ACHN (cell line): ENCODE measurements around the gene OPTC.
"Not testable (repeated sequence)": the region's sequence is repeated elsewhere in the genome, so short reads cannot be mapped to it uniquely, and the experiment has no call there.

Experiments used
- DNase-seq: peaks from one replicate; pipeline ENCODE4 v3.0.0-alpha.2; 2015
- in situ Hi-C: cut with HindIII; loops from 2 replicates; pipeline ENCODE4 v1.10.0; 2017; ENCODE audit warnings: low sequenced_read_pairs, low pct_ligation_motif_present, low pct_unique_long_range_greater_than_20kb

The OPTC gene

DNA sequence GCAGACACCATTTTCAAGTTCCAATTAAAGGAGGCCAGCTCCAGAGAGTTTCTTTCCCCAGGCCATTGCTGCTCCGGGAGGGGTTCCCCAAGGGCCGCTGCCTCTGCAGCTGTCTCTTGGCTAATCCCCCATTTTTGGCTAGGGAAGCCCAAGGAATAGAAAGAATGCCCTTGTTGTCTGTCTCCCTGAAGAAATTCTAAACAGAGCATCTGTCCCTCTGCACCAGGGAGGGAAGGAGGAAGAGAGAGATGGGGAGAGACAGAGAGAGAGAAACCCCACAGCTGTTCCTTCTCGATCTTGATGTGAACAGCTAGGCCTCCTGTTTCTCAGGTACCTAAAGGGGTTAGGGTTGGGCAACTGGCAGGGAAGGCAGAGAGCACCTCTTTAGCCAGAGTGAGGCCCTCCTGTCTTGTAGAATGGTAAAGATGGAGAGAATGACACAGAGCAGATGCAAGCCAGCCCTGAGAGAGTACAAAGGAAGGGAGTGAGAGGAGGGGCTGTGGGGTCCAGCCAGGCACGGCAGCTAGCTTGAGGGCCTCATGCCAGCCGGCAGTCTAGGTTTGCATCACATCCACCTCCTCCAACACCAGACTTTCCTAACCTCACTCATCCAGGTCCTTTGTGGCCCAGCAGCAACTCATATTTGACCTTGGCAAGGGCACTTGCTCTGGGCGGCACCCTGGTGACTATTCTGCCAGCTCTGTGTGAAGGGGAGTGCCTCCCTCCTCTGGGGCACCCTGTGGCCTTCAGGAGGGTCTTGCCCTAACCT lies 13.1 kb downstream of the OPTC start:
- DNase-seq = no peak
- in situ Hi-C loops = no loop called here

DNA sequence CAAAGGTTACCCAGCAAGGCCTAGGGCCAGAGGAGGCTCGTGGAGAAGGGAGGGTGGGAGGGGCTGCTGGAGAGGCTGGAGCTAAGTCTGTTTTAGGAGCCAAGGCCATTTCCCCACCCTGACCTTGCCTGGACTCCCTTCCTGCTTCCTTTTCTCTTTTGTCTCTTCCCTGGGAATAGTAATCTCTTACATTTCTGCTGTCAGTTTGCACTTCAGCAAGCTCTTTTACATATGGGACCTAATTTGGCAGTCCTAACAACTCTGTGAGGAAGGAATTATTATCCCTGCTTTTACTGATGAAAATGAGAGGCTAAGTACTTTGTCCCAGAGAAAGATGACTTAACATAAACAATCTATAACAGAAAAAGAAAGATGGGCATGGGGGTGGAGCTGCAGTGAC lies 13.8 kb downstream of the OPTC start:
- DNase-seq = no peak
- in situ Hi-C loops = no loop called here

- DNase-seq = no peak
- in situ Hi-C loops = no loop called here
Measured at GRCh38 chr1:203508463-203509073, 14.6 kb downstream of the OPTC start.

- DNase-seq = no peak
- in situ Hi-C loops = no loop called here
Measured at GRCh38 chr1:203509135-203509534, 15.2 kb downstream of the OPTC start.

GRCh38 chr1:203511513-203511912 lies 17.6 kb downstream of the OPTC start:
- DNase-seq = no peak
- in situ Hi-C loops = no loop called here

GRCh38 chr1:203511930-203512329 lies 18.0 kb downstream of the OPTC start:
- DNase-seq = no peak
- in situ Hi-C loops = no loop called here

GRCh38 chr1:203512517-203512847 lies 18.5 kb downstream of the OPTC start:
- in situ Hi-C loops = no loop called here

DNA sequence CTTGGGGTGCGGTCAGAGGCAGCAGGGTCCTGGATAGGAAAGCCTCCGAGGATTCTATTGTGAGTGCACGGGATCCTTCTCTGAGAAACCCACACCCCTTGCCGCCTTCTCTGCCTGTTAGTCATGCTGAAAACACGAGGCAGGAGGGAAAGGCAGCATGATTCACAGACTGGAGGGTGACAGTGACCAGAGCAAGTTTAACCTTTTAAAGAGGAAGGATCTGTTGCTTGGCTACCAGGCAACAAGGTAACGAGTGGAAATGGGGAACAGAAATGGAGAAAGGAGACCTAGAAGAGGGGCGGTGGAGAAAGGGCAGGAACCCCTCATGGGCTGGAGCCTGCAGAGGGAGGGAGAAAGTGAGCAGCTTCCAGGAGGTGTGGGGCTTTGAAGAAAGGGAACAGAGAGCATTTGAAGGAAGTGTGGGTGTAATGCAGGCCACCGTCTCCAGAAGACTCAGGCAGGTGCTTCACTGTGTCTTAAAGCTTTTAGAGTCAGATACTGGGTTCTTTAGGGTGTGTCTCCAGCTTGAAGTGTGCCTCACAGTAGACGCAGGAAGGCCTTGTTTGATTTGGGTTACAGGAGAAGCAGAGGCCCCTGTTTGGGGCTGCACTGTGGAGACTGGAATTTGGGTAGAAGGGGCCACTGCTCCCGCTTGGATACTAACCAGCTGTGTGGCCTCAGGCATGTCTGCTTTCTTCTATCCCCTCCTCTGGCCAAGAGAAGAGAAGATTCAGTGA lies 19.1 kb downstream of the OPTC start:
- in situ Hi-C loops = no loop called here

More at GRCh38 chr1:203512517-203512847, 18.5 kb downstream of the OPTC start:
- DNase-seq = no peak

DNA sequence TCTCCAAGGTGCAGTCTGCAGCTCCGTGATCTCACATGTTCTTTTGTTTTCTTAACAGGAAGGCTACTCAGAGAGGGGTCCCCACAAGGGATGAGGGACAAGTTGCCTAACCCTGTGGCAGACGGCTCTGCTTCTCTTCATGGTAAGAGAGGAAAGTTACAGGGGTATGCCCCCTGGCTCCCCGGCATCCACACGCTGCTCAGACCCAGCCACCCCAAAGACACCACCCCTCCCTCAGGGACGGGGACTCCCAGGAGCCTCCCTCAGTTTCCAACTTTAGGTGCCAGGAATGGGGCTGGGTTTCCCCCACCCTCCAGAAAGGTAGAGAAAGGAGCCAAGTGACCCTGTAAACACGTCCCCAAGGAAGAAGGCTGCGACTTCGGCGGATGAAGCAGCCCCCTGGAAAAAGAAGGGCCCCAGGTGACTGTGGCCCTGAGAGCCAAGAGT lies 19.7 kb downstream of the OPTC start:
- no peak for DNase-seq
- in situ Hi-C loops = no loop called here

More for the DNA sequence above, 19.1 kb downstream of the OPTC start:
- DNase-seq = peak; percentile 90

DNA sequence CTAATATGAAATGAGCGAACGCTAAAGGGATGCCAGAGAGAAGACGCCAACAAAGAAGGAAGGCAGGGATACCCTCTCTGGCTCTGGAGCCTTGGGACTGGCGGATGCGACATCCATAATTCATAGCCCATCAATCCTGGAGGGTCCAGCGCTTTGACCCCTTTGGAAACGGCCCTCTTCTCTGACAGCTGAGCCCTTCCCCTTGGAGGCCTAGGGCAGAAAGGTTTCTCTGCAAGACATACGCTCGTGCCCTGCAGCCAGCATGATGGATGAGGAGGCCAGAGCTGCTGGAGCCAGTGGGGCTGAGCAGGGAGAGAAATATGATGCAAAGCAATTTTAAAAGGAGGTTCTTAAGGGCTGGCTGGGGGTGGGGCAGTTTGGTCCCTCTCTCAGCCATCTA lies 22.2 kb downstream of the OPTC start:
- DNase-seq = no peak
- in situ Hi-C loops = no loop called here

DNA sequence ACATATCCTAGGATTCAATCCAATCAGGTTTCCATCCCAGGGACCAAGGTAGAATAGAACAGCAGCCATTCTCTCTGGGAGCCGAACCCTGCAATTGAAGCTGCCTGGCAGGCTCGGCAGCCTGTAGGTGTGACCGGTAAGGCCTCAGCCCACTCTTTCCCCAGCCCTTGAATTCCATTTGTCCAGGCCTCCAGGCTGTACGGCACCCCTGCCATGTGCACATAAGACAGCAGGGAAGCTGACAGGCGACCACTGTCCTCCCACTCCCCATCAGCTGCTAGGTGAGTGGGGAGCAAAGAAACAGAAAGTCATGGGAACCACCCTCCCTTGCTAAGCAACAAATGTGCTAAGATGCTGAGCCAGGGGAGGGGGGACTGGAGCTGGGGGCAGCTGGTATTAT lies 23.0 kb downstream of the OPTC start:
- in situ Hi-C loops = no loop called here
- DNase-seq = no peak

DNA sequence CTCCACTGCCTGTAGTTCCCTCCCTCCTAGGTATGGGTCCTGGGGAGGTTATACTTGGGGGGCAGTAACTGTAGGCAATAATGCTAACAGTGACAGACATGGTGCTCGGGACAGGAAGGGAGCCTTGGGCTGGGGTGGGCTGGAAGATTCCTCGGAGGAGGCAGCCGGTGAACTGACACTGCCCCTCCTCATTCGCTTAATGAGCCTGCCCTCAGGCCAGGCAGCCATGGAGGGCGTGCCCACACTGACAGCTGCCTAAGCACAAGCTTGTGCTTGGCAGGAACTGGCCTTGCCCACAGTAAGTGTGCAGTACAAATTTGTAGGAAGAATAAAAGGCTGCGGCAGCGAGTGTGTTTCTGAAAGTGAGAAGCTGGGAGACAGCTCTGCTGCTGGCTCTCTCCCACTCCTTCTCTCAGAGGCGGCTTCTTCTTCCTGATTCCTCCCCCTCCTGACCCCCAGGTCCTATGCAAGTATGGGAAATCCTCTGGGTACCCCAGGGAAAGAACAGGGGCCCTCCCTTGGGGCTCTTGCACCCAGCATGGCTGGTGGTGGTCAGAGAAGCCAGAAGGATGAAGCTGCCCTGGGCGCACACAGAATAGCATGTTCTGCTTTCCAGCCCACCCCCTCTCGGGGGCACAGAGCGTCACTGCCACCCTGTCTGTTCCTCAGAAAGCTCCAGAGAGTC lies 23.6 kb downstream of the OPTC start:
- in situ Hi-C loops = no loop called here
- DNase-seq = no peak

DNA sequence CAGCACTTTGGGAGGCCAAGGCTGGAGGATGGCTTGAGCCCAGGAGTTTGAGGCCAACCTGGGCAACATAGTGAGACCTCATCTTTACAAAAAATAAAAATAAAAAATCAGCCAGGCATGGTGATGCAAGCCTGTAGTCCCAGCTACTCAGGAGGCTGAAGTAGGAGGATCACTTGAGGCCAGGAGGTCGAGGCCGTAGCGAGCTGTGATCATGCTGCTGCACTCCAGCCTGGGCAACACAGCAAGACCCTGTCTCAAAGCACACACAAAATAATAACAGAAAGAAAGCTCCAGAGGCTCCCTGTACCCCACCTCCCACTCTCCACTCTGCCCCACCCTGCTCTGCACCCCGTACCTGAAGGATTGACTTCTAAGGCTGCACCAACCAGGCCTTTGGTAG lies 24.2 kb downstream of the OPTC start:
- DNase-seq, in situ Hi-C loops: not testable (repeated sequence)

DNA sequence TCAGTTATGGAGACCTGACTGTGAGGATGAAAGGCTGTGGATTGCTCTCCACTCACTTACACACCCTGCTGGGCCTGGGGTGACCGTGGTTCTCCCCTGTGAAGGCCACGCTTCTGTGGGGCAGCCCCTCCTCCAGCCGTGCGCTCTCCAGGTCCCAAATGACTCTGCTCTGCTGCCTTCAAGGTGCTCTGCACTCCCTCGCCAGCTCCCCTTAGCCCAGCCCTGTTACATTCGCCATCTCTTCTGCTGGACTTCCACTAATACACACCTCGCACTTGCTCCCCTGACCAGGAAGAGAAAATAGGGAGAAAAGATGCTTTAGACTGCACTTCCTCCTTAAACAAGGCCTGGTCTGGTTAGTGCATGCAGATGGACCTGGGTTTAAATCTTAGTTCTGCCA lies 24.6 kb downstream of the OPTC start:
- in situ Hi-C loops = no loop called here
- no peak for DNase-seq

GRCh38 chr1:203519053-203519840 lies 25.3 kb downstream of the OPTC start:
- in situ Hi-C loops = no loop called here
- DNase-seq = no peak

DNA sequence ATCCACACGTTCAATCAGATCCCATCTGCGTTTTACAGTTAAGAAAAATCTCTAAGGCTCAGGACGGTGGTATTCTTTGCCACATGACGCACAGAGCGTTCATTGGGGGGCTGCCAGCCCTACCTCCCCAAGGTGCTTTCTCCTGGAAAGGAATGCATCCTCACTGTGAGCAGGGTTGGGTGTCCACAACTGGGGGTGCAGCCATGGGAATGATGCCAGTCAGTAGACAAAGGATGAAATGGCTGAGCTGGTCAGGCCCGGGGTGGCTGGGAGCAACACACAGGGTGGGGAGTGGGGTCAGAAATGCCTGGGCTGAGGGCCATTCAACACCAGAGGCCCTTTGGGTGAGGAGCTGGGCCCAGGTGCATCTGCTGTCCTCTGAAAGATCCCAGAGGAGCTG lies 25.9 kb downstream of the OPTC start:
- DNase-seq = no peak
- in situ Hi-C loops = no loop called here

GRCh38 chr1:203520315-203520714 lies 26.4 kb downstream of the OPTC start:
- in situ Hi-C loops = no loop called here
- DNase-seq = no peak

DNA sequence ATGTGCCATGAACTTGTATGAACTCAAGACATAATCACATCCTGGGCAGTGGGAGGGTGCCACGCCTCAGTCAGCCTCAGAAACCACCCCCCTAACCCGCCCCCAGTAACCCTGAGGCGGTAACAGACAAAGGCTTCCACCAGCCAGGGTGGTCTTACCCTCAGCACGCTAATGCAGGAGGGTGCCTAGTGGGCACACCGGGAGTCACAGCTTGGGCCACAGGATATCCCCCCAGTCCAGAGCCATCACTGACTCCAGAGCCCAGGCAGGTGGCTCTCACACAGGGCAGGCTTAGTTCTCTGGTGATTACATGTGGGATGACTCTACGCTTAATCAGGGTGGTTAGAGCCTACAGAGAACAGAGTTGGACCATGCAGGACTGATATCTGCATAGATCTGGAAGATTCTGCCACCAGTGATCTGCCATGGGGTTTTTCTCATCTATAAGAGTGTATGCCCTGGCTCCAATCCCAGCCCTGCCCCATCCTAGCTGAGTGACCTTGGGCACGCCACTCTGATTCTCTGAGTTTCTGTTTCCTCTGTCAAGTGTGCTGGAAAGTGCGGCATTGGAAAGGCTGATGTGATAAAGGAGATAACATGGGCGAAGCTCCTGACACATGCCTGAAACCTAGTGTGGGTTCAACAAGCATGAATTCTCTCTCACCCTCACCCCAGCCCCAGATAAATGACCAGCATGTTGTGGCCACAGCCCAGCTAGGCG lies 27.3 kb downstream of the OPTC start:
- no peak for DNase-seq
- in situ Hi-C loops = no loop called here
